Activated T-cell treated with anti-CD3 and anti-CD28 coated beads for 24 hours (primary cell): ENCODE data around the gene NFATC2.
A peak's percentile ranks its signal among the peaks of the same experiment; 100 is the strongest.

Source experiments
- DNase-seq: peaks from one replicate; pipeline ENCODE4 v3.0.0-alpha.2; 2020; ENCODE audit warnings: low read depth

Gene NFATC2

DNA sequence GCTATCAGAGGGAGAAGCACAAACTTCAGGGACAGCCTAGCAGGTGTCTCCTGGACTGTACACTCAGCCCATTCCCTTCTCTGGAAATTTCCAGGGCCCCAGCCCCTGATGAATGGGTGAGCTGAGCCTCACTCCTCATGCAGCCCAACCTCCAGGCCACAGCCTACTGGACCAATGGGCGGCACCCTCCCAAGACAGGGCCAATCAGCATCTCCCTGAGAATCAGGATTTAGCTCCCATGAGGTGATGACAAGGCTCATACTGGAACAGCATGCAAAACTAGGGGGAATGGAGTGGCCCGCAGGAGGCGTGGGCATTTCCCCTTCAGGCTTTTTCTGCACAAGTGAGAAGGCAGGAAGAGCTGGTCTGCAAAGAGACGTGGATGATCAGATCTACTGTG, 29.0 kb downstream of the NFATC2 start:
- no peak for DNase-seq

DNA sequence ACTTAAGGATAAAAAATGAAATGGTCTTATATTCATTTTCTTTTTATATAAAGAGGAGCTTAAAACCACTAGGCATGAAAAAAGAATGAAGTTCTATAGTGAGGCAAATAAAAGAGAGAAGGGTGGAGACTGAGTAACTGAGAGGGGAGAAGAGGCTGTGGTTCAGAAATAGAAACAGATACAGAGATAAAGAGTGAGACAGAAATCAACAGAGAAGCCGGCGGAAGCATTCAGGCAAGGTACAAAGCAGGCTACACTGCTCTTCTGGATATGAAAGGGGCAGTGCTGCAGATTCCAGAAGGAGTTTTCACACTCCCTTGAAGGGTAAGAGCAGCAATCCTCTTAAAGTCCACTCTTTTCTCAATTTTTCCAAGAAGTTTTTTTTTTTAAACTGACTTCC, 29.9 kb downstream of the NFATC2 start:
- no peak for DNase-seq

DNA sequence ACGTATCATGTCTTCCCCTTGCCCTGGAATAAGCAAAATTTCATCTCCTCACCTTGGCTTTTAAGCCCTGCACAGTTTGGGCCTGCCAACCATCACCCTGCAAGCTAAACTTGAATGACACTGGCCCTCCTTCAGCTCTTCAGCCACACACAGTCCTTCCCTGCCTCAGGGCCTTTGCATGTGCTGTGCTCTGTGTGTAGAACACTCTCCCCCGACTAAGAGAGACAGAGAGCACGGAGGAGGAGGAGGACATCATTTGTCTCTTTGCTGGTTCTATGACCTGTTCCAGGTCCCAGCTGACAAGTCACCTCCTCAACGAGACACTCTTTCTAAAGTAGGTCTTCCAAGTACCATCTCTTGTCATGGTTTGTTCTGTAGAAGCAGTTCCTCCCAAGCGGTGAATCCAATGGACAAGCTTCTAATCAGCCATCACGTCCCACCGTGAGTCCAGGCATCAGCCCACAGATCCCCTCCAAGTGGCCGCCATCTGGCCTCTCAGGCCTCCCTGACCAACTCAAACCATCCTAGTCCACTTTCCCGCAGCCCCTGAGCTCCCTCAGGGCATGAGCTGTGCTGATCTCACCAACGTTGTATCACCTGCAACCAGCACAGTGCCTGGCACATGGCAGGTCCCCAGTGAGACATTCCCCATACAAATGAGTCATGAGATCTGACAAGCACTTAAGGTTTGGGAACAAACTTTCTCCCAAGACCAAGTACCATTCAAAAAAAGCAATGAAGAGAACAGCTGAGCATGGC, 30.5 kb downstream of the NFATC2 start:
- DNase-seq, result no peak

DNA sequence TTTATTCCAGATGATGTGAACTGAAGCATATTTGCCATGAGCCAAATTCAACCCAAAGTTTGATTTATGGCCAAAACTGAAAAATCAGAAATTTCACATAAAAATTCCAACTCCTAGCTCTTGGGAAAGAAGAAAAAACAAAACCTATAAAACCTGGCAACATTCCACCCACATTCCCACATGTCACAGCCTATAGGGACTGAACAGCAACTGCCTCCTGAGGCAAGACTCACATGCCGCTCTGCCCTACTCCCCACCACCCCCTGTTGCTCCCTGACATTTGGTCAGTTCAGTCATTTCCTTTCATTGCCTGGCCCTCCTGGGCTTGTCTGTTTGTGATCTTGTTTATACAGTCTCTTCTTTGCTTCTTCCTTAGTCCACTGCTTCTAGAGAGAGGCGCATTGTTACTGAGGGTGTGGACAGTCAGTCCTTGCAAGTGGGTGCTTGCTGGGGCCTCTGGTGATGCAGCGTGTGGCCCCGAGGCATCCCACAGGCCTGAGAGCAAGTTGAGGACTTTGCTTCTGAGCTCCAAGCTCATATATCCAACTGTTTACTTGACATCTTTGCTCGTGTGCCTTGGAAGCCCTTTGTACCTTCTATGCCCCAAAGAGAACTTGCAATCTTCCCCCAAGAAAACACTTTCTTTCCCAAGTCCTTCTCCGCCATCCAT, 31.4 kb downstream of the NFATC2 start:
- DNase-seq, result no peak

DNA sequence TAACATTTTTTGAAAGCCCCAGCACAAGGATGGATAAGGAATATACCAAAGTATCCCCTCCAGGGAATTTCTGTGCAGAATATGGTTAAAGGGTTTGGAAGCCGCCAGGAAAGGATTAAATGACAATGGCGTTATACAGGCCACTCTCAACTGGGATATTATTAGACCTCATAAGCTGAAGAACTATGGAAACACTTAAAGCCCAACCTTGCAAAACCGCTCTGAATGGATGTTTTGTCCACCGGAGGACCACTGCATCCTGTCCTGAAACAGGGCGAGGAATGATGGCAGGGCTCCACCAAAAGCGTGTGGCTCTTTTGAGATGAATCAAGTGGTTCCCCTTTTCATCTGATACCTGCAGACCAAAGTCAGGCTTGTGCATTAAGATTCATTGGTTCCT, 32.4 kb downstream of the NFATC2 start:
- no peak for DNase-seq

DNA sequence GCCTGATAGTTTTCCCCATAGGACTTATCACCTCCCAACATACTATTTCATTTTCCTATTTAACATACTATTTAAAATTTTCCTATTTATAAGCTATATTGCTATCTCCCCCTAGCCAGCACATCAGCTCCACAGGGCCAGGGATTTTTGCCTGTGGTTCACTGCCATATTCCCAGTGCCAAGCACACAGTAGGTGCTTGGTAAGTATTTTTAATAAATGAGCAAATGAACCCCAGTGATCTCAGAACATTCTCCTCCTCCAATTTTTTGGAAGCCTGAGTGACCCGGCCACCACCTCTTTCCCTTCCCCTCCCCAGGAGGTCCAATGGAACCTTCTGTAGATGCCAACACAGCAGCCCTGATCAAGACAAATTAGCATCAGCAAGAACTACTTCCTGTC, 33.3 kb downstream of the NFATC2 start:
- DNase-seq, result no peak

DNA sequence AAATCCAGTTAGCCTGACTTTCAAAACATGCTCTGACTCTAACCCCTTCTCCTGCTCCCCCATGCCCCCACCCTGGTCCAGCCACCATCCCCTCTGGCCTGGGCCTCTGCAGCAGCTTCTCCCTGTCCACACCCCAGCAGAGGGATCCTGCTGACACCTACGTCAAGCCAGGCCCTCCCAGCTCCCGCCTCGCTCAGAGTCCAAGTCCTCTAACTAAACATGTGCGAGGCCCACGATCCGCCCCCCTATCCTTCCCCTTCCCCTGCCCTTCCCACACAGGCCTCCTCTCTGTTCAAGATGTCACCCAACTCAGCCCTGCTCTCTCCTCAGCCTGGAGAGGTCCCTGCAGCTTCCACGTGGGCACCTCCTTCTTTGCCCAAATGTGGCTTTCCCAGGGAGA, 33.7 kb downstream of the NFATC2 start:
- no peak for DNase-seq

DNA sequence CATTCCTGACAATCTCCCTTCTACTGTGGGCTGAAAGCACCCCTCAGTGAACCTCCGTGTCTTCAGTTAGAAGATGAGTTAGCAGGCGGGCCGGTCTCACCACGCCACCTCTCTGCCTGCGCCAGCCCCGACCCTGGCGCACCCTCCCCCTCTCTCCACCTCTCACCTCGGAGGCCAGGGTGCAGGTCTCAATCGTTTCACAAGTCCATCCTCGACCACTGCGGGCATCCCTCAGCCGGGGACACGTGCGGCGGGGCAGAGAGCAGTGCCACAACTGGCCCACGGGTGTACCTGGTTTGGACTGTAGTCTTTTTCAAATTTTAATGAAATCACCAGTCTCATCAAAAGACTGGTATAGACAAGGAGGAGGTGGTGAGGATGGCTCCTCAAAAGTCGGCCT, 34.4 kb downstream of the NFATC2 start:
- no peak for DNase-seq

DNA sequence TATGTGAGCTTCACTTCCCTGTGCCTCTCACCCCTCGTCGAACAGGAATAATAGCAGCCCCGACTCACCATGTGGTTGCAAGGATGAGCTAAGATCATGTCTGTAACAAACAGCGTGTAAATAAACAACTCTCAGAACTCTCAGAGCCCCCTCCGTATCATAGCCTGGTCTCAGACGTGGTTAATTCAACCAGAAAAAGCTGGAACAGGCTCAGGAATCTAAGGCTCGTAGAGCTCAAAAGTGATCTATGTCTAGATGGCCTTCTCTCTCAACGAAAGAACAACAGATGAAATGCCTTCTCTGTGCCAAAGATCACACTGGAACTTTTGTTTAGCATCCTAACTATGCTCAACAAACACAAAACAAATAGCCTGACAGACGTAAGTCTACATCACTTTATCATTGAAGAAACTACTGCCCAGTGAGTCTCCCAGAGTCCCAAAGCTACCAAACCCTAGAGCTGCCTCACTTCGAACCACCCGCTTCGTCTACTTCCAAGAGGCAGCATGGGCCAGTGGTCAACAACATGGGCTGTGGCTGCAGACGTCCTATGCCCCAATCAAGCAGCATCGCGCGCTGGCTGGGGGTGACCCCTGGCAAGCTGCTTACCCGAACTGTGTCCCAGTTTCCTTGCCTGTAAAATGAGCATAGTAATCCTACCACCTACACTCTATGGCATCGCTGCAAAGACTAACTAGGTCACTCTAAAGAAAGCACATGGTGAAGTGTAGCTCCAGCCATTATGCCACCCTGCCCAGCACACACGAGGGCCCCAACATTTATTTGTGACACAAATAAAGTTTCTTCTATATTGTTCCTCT, 35.1 kb downstream of the NFATC2 start:
- DNase-seq, result no peak

DNA sequence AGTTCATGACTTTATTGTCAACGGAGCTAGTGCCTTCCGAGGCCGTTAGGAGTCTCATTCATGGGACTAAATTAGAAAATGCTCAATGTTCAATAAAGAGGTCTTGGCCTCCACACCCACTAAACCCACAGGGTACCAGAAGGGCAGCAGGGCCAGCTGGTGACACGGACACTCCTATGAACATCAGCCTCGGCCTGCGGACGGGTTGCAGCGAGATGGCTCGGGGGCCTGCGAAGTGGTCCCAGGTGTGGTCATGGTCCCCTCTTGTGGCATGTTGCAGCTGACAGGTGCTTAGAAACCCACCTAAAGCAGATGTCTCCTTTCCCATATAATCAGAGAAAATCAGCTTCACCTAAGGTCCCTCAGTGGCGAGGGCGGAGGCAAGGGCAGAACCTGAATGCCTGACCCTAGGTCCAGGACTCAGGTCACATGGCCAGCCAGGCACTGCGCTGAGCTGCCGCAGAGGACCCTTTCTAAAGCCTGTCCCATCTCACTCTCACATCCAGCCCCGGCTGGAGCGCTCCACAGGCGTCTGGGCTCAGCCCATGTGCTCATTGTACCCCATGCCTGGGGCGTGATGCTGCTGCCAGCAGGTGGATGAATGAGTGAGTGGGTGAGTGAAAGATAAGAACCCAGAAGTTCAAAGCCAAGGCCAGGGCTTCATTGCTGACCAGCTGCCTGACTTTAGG, 35.8 kb downstream of the NFATC2 start:
- DNase-seq, result no peak

DNA sequence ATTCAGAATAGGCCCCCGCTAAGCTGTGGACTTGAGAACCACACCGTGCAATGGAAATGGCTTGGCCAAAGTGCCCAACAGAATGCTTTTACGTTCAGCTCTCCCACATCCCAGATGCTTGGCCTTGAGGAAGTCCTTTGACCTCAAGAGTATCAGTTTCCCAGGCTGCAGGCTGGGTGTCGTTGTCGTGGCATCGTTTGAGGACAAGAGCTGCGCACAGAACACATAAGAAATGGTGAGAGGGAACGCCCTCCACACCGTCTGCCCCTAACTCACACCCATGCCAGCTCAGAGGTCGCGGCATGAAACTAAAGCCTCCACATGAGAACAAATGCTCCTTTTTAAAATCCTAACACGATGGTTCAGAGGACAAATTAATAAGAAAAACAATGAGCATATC, 37.0 kb downstream of the NFATC2 start:
- DNase-seq, result no peak

DNA sequence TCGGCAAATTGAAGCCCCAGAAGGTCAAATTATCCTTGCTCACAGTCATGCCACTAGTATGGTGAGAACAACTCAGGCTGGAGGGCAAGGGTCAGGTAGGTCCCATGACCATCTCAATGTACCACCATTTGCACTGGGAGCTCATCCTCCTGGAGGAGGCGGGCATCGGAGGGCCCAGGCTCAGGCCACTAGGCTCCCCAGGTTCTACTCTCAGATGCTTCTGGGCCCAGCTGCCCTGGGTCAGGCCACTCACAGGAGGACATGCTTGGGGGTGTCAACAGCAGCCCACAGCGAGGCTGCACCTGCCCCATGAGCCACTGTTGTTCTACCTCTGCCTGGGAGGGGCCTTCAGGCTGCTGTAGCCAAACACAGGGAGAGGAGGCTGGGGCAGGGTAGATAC, 39.1 kb downstream of the NFATC2 start:
- no peak for DNase-seq

DNA sequence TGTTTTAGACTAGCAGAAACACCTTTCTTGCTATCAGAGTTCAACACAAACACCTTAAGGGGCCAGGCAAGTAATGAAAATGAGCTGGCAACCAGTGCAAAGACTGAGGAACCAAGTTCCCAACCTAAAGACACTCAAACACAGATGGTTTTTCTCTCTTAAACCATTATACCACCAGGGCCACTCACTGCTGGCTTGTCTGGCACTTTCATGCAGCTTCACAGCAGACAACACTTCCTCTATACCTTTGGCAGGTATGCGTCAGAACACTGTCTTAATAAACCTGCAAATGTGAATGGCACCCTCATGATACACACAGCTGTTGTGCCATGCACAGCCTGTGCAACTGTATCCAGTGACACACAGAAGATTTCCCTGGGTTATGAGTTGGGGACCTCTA, 41.6 kb downstream of the NFATC2 start:
- no peak for DNase-seq

DNA sequence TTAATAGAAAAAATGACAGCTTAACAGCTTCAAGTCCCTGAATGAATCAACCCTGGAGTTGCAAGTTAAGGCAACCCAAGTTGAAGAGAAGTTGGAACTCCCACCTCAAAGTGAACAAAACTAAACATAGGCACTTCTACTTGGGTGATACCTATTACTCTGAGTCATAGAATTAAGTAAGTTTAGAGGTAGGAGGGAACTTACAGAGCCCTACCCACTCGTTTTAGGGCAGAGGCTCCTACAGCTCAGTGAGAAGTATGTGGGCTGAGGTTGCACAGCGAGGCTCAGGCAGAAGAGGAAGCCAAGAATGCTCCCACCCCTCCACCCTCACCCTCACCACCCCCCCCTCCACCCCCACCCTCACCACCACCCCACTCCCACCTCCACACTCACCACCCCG, 42.2 kb downstream of the NFATC2 start:
- DNase-seq, result peak; percentile 42

DNA sequence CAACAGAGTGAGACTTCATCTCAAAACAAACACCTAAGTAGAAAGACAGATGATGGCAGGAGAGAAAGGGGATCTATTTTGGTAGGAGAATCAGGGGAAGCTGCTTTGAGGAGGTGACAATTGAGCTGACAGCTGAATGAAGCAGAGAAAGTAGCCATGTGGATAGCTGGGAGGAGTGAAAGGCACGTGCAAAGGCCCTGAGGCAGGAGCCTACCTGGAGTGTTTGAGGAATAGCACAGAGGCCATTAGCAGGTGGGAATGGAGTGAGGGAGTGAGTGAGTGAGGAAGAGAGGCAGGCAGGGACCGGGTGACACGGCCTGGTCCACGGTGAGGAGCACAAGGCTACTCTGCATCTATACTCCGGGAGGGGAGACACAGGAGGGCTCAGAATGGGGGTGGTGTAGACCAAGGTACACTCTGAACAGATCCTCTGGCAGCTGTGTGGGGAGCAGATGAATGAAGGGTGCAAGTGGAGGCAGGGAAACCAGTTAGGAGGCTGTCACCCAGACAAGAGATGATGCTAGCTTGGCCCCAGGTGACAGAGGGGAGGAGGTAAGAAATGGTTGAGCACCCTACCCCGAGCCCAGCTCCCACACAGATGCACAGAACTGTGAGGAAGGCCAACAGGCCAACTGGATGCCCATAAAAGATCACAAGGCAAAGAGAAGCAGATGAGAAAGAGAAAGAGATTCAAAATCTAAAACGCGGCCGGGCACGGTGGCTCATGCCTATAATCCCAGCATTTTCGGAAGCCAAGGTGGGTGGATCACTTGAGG, 43.6 kb downstream of the NFATC2 start:
- no peak for DNase-seq

DNA sequence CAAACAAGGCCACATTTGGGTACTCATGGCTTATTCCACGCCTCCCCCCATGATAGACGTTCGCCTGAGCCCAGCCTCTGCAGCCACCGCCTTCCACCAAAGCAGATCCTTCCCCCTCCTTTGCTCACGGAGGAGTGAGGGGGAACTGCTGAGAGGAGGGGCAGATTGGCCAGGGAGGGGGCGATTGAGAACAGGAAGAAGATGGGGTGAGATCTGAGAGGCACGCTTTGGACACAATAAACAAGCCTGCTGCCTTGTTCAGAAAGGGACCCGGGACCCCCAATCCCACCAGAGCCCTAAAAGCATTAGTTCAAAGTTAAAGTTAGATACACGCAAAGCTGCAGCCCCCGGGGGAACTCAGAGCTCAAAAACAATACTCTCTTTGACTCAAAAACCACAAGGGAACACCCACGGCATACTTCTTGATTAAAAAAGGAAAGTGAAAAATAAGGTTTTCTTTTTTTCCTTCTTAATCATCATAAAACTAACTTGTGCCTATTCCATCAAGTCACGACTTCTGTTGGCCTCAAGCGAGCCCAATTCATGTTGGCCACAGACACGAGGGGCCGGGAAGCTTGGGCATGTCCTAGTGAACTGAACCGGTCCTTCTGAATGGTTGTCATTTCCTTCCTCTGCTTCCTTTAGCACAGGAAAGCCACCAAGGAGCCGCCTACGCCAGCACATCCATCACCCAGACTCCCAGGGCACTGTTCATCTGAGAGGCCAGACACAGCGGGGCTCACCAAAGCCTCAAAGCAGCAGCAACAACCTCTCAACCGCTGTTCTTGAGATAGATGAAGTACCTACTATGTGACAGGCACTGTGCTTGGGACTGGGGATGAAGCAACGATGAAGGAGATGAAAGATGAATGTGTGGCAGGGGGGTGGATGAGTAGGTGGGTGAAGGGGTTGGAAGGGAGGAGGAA, 44.7 kb downstream of the NFATC2 start:
- DNase-seq, result peak; percentile 46

DNA sequence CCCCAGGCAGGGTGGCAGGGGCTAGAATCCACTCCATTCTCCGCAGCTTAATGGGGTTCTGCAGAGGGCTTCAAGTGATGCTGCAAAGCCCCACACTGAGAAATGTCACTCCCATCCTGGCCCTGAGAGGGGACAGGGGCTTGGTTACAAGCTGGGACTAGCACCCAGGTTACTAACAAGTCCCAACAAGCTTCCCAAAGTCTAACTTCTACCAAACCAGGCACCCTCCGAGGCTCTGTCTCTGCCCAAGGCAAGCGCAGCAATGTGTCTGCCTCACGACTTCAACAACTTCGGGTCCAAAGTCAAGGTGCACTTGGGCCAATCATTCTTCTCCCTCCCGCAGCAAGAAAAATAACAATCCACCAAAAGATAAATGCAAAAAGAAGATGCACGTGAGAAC, 45.6 kb downstream of the NFATC2 start:
- no peak for DNase-seq

DNA sequence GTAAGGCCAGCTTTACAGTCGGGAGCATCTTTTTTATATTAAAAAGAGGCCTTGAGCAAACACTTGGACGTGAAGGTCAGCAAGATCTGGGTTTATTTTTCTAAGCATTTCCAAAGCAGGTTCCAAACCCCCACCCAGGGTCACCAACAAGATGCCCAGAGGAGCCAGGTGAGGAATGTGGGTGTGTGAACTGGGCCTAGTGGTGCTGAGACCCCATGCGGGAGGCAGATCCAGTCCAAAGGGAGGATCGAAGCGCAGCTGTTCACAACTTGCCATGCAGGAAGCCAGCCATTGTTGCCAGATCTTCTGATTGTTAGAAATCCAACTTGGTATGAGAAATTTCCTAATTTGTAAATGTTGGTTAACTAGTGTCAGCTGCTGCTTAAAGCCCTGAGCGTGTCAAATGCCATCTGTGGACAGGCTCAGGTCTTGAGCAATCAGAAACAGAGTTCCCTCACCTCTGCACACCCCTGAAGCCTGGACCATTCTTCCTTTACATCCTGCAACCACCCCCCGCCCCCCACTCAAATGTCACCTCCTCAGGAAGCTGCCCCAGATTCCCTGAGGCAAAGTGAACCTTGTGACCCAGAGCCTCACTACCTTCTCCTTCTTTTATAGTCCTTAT, 46.5 kb downstream of the NFATC2 start:
- DNase-seq, result no peak

DNA sequence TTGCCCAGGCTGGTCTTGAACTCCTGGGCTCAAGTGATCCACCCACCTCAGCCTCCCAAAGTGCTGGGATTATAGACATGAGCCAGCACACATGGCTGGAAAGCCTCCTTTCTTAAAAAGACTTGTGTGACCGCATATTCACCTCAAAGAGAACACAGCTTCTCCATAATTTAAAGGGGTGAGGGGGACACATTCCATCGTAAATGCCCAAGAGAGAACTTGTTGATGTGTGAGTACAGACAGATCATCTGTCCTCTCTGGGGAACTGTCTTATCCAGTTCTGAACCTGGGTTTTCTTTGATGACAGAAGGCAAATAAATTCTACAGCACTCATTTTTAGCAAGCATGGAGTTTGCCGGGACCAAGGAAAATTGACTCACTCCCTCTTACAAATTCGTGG, 47.2 kb downstream of the NFATC2 start:
- DNase-seq, result no peak
